Right lobe of liver (tissue), 4 donors: ENCODE data around the gene CRACR2B.

Experiments
- CTCF ChIP-seq, 4 donors: fragments of 200-600 bp in 3 of 4; fragments of 450-650 bp in 1 of 4; IDR thresholded peaks; one replicate each; pipeline versions ENCODE4 v1.5.1 to v1.8.0; 2016 to 2022; ENCODE audit warnings: antibody characterized with exemption in 4 of 4, mild to moderate bottlenecking in 2 of 4
- POLR2A ChIP-seq: fragments of 450-650 bp; IDR thresholded peaks from one replicate; pipeline ENCODE4 v1.6.1; 2017; ENCODE audit warnings: antibody characterized with exemption, mild to moderate bottlenecking
- donor health status: DM: no; HTN: no; CAD: no.
- donor health status: DM: no; HTN: no; CAD: no.
- donor health status: DM: no; HTN: yes; CAD: no.

- TF ChIP-seq POLR2A (peak; percentile 54), CTCF (IDR thresholded peaks at IDR 0.05) (no peak)
These were observed 5.5 kb downstream of the CRACR2B start for GRCh38 chr11:833114-833791.
